Measurements from ENCODE around the gene CFAP58.
A peak's percentile ranks its signal among the peaks of the same experiment; 100 is the strongest.

CFAP58 gene

GRCh38 chr10:104498347-104499081 is 144.9 kb downstream of the CFAP58 start:
- Histone ChIP-seq H3K9me3 (ENCODE audit: severe bottlenecking) (no peaks in the 10 kb centered on the region), H3K27ac (no peak overlapping the region), H3K4me3 (ENCODE audit: low read depth, low read length) (no peak overlapping the region), H3K27me3 (ENCODE audit: insufficient read depth, low read depth, severe bottlenecking) (no peaks in the 10 kb centered on the region), H3K36me3 (no peaks in the 10 kb centered on the region)
- DNase-seq: peak; percentile 46
- TF ChIP-seq CTCF (IDR thresholded peaks at IDR 0.05; ENCODE audit: low read depth, low read length): no peak

- H3K36me3 ChIP-seq: no peaks in the 10 kb centered on the region
- H3K9me3 ChIP-seq (ENCODE audit: severe bottlenecking): no peaks in the 10 kb centered on the region
- H3K27me3 ChIP-seq (ENCODE audit: insufficient read depth, low read depth, severe bottlenecking): no peaks in the 10 kb centered on the region
- H3K4me3 ChIP-seq (ENCODE audit: low read depth, low read length): no peak overlapping the region
- no peak overlapping the region for H3K27ac ChIP-seq
- TF ChIP-seq CTCF (IDR thresholded peaks at IDR 0.05; ENCODE audit: low read depth, low read length): no peak
- DNase-seq: no peak
These were observed 147.8 kb downstream of the CFAP58 start for GRCh38 chr10:104501449-104501848.

- TF ChIP-seq CTCF (IDR thresholded peaks at IDR 0.05; ENCODE audit: low read depth, low read length): no peak
- DNase-seq: peak; percentile 59
- Histone ChIP-seq H3K27ac (no peak overlapping the region; the same call in 1 of the 2 replicates), H3K4me3 (ENCODE audit: low read depth, low read length) (no peak overlapping the region), H3K27me3 (ENCODE audit: insufficient read depth, low read depth, severe bottlenecking) (no peaks in the 10 kb centered on the region), H3K36me3 (no peaks in the 10 kb centered on the region), H3K9me3 (ENCODE audit: severe bottlenecking) (no peaks in the 10 kb centered on the region)
These were observed 148.4 kb downstream of the CFAP58 start for GRCh38 chr10:104501864-104502579.

GRCh38 chr10:104502907-104503306 is 149.3 kb downstream of the CFAP58 start:
- no peak for TF ChIP-seq CTCF (IDR thresholded peaks at IDR 0.05; ENCODE audit: low read depth, low read length)
- no peaks in the 10 kb centered on the region for H3K27me3 ChIP-seq (ENCODE audit: insufficient read depth, low read depth, severe bottlenecking)
- H3K27ac ChIP-seq: no peak overlapping the region
- no peak overlapping the region for H3K4me3 ChIP-seq (ENCODE audit: low read depth, low read length)
- no peaks in the 10 kb centered on the region for H3K36me3 ChIP-seq
- DNase-seq: no peak
- H3K9me3 ChIP-seq (ENCODE audit: severe bottlenecking): no peaks in the 10 kb centered on the region
